ENCODE results near the gene SPATA18. TPM values are rescaled to one million over a fixed set of nuclear protein-coding genes. Genes with fewer than 3 reads are reported as not detected.

The SPATA18 gene
- total RNA-seq, 1 donor from 2014 or later: 0.32 TPM

GRCh38 chr4:52143815-52144214 lies 92.7 kb downstream of the SPATA18 start:
- DNase-seq (ENCODE audit: low spot score in 2 of 2): no peak
- Histone ChIP-seq H3K4me1 (no peaks in the 10 kb centered on the region), H3K27me3 (no peaks in the 10 kb centered on the region), H3K27ac (no peak overlapping the region), H3K36me3 (no peaks in the 10 kb centered on the region), H3K9me3 (no peaks in the 10 kb centered on the region), H3K4me3 (no peak overlapping the region)
- no peak for TF ChIP-seq CTCF (IDR thresholded peaks at IDR 0.05)
- intact Hi-C loops (cut with DNase I): no loop called here

- H3K36me3 ChIP-seq: no peaks in the 10 kb centered on the region
- intact Hi-C loops (cut with DNase I): no loop called here
- no peaks in the 10 kb centered on the region for H3K9me3 ChIP-seq
- H3K27ac ChIP-seq: no peak overlapping the region
- no peaks in the 10 kb centered on the region for H3K27me3 ChIP-seq
- H3K4me3 ChIP-seq: no peak overlapping the region
- no peak for TF ChIP-seq CTCF (IDR thresholded peaks at IDR 0.05)
- H3K4me1 ChIP-seq: no peaks in the 10 kb centered on the region
- no peak for DNase-seq (ENCODE audit: low spot score in 2 of 2)
Observed at GRCh38 chr4:52144372-52144771, 93.3 kb downstream of the SPATA18 start.

Other genes starting within 250 kb of the SPATA18 start
- gene DCUN1D4, start 208.2 kb upstream of the SPATA18 start, total RNA-seq: 29.5 TPM
- 8.5 TPM for gene LRRC66, start 30.9 kb upstream of the SPATA18 start, total RNA-seq
- 14.9 TPM for gene SGCB, start 13.0 kb upstream of the SPATA18 start, total RNA-seq

All from ascending aorta (tissue), 2 donors.